ENCODE results near the gene KCNN4. TPM values are rescaled to one million over a fixed set of nuclear protein-coding genes. Genes with fewer than 3 reads are reported as not detected.

The KCNN4 gene
- total RNA-seq, 1 experiment from 2014 or later: 29.7 TPM

DNA sequence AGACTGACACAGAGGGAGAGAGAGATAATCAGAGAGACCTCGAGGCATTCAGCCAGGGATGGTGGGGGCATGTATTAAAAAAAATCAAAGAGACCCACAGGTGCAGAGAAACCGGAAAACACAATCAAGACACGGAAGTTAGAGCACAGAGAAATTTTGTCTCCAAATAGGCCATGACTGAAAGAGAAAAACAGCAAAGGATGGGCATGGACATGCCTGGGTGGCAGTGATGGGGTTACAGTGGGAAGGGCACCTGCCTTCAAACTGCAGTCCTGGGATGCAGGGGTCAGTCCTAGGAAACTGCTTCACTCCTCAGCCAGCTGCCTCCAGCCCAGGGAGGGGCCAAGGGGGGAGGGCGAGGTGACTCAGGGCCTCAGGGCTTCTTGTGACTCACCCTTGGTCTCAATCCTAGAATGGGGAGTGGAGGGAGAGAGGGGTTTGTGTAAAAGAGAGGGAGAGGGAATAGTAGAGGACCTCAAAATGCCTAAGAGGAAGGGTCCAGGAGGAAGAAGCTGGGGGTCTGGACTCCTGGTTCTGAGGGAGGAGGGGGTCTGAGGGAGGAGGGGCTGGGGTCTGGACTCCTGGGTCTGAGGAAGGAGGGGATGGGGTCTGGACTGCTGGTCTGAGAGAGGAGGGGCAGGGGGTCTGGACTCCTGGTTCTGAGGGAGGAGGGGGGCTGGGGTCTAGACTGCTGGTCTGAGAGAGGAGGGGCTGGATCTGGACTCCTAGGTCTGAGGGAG lies 3.6 kb upstream of the KCNN4 start:
- in situ Hi-C loops (cut with HindIII; ENCODE audit: low pct_unique_long_range_greater_than_20kb, low sequenced_read_pairs): no loop called here
- CTCF ChIA-PET: interaction anchor here (0.7 to 1.5 kb wide), 2 partner anchors 30 to 39 kb away, joined by 3 to 5 read pairs; partner anchors contain the start of gene SMG9
- ATAC-seq: peak; percentile 82

DNA sequence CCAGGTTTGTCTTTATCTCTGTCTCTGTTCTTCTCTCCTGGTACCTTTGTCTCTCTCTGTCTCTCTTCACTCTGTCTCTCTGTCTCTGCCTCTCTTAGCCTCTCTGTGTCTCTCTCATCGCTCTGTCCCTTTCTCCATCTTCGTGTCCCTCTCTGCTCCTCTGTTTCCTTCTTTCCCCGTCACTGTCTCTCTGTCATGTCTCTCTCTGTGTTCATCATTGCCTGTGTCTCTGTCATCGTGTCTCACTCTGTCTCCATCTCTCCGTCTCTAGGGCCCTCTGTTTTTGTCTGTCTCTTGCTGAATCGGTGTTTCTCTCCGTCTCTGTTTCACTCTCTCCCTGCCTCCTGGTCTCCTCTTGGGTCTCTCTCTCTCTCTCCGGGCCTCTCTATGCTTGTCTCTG lies 2.9 kb upstream of the KCNN4 start:
- in situ Hi-C loops (cut with HindIII; ENCODE audit: low pct_unique_long_range_greater_than_20kb, low sequenced_read_pairs): no loop called here
- no TSS peak for BruUV-seq (replicated peaks)
- no peaks in the 10 kb centered on the region for H3K27me3 ChIP-seq (ENCODE audit: control insufficient read depth, insufficient read depth, low read length)
- TF ChIP-seq POLR2AphosphoS5 (IDR thresholded peaks at IDR 0.05; ENCODE audit: low read depth, low read length) (no peak), SIN3A (IDR thresholded peaks at IDR 0.05; ENCODE audit: borderline replicate concordance, insufficient read depth, low read depth, low read length) (no peak), TCF7L2 (IDR thresholded peaks at IDR 0.05; ENCODE audit: low read depth, low read length) (no peak)
- TF ChIP-seq, protein P1, sequence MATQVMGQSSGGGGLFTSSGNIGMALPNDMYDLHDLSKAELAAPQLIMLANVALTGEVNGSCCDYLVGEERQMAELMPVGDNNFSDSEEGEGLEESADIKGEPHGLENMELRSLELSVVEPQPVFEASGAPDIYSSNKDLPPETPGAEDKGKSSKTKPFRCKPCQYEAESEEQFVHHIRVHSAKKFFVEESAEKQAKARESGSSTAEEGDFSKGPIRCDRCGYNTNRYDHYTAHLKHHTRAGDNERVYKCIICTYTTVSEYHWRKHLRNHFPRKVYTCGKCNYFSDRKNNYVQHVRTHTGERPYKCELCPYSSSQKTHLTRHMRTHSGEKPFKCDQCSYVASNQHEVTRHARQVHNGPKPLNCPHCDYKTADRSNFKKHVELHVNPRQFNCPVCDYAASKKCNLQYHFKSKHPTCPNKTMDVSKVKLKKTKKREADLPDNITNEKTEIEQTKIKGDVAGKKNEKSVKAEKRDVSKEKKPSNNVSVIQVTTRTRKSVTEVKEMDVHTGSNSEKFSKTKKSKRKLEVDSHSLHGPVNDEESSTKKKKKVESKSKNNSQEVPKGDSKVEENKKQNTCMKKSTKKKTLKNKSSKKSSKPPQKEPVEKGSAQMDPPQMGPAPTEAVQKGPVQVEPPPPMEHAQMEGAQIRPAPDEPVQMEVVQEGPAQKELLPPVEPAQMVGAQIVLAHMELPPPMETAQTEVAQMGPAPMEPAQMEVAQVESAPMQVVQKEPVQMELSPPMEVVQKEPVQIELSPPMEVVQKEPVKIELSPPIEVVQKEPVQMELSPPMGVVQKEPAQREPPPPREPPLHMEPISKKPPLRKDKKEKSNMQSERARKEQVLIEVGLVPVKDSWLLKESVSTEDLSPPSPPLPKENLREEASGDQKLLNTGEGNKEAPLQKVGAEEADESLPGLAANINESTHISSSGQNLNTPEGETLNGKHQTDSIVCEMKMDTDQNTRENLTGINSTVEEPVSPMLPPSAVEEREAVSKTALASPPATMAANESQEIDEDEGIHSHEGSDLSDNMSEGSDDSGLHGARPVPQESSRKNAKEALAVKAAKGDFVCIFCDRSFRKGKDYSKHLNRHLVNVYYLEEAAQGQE (IDR thresholded peaks at IDR 0.05; ENCODE audit: insufficient read depth in 1 of 2, low read depth in 2 of 2, low read length in 1 of 2): no peak
- TF ChIP-seq, protein P2, sequence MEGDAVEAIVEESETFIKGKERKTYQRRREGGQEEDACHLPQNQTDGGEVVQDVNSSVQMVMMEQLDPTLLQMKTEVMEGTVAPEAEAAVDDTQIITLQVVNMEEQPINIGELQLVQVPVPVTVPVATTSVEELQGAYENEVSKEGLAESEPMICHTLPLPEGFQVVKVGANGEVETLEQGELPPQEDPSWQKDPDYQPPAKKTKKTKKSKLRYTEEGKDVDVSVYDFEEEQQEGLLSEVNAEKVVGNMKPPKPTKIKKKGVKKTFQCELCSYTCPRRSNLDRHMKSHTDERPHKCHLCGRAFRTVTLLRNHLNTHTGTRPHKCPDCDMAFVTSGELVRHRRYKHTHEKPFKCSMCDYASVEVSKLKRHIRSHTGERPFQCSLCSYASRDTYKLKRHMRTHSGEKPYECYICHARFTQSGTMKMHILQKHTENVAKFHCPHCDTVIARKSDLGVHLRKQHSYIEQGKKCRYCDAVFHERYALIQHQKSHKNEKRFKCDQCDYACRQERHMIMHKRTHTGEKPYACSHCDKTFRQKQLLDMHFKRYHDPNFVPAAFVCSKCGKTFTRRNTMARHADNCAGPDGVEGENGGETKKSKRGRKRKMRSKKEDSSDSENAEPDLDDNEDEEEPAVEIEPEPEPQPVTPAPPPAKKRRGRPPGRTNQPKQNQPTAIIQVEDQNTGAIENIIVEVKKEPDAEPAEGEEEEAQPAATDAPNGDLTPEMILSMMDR (IDR thresholded peaks at IDR 0.05): no peak
- H3K27ac ChIP-seq (ENCODE audit: low read length): peak overlapping the region; percentile 98
- no peaks in the 10 kb centered on the region; the same call in 1 of the 2 replicates for H3K36me3 ChIP-seq (ENCODE audit: control insufficient read depth, insufficient read depth, low read length)
- peak overlapping the region; percentile 11 to 40; a peak in 3 of 4 replicates for H3K4me3 ChIP-seq (ENCODE audit: low read depth in 2 of 2, low read length in 2 of 2)
- ChIA-PET POLR2A (no interaction called here), CTCF (no interaction called here)
- H3K4me1 ChIP-seq (ENCODE audit: control insufficient read depth, insufficient read depth, low read length): peaks cover 53% of the 10 kb centered on the region
- no peaks in the 10 kb centered on the region for H3K9me3 ChIP-seq (ENCODE audit: control insufficient read depth, insufficient read depth, low read depth, low read length)
- DNase-seq (ENCODE audit: low read depth, low spot score) (no peak), ATAC-seq (no peak)
- intact Hi-C loops (cut with micrococcal nuclease; ENCODE audit: unreplicated experiment): no loop called here

More for the DNA sequence above, 3.6 kb upstream of the KCNN4 start:
- Histone ChIP-seq H3K27ac (ENCODE audit: low read length) (peak overlapping the region; percentile 98), H3K4me3 (ENCODE audit: low read depth in 2 of 2, low read length in 2 of 2) (peak overlapping the region; percentile 11 to 40; a peak in 3 of 4 replicates), H3K36me3 (ENCODE audit: control insufficient read depth, insufficient read depth, low read length) (no peaks in the 10 kb centered on the region; the same call in 1 of the 2 replicates), H3K4me1 (ENCODE audit: control insufficient read depth, insufficient read depth, low read length) (peaks cover 45% of the 10 kb centered on the region), H3K27me3 (ENCODE audit: control insufficient read depth, insufficient read depth, low read length) (no peaks in the 10 kb centered on the region), H3K9me3 (ENCODE audit: control insufficient read depth, insufficient read depth, low read depth, low read length) (no peaks in the 10 kb centered on the region)
- no peak for DNase-seq (ENCODE audit: low read depth, low spot score)
- POLR2A ChIA-PET: interaction anchor here (0.6 kb wide), 1 partner anchor 61 kb away, joined by 3 read pairs; no protein-coding TSS in a partner anchor
- no TSS peak for BruUV-seq (replicated peaks)
- no peak; the same call in 1 of the 2 replicates for TF ChIP-seq POLR2AphosphoS5 (IDR thresholded peaks at IDR 0.05; ENCODE audit: low read depth, low read length)
- no peak for TF ChIP-seq TCF7L2 (IDR thresholded peaks at IDR 0.05; ENCODE audit: low read depth, low read length)
- TF ChIP-seq, protein P2 (IDR thresholded peaks at IDR 0.05): no peak
- no peak for TF ChIP-seq SIN3A (IDR thresholded peaks at IDR 0.05; ENCODE audit: borderline replicate concordance, insufficient read depth, low read depth, low read length)
- TF ChIP-seq, protein P1 (IDR thresholded peaks at IDR 0.05; ENCODE audit: insufficient read depth in 1 of 2, low read depth in 2 of 2, low read length in 1 of 2): no peak
- intact Hi-C loops (cut with micrococcal nuclease; ENCODE audit: unreplicated experiment): no loop called here
